D721Med (cell line): ENCODE results near the gene PLK1.

Experiments
- DNase-seq: peaks from one replicate; pipeline ENCODE4 v3.0.0; 2011; ENCODE audit warnings: low spot score; ENCODE audit not compliant: insufficient read length
- FAIRE-seq: peaks from 2 replicates; lab custom pipeline; 2011; peaks lifted over from hg19 to GRCh38; lab: Jason Lieb, UNC
- CTCF ChIP-seq: IDR thresholded peaks from 2 replicates; pipeline ENCODE4 v1.5.1; 2012; ENCODE audit warnings: mild to moderate bottlenecking, control low read depth; ENCODE audit not compliant: insufficient read depth; ENCODE audit errors: missing control alignments

PLK1 gene

DNA sequence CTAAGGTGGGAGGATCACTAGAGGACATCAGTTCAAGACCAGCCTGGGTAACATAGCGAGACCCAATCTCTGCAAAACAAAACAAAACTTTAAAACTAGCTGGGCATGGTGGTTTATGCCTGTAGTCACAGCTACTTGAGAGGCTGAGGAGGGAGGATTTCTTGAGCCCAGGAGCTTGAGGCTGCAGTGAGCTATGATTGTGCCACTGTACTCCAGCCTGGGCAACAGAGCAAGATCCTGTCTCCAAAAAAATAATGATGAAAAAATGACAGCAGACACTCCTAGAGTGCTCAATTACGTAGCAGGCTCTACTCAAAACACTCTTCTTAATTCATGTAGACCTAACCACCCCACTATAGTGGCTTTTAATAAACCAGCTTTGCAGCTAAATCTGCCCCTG, 21.4 kb downstream of the PLK1 start:
- DNase-seq (no peak), FAIRE-seq (no peak)
- TF ChIP-seq CTCF = no peak

- DNase-seq (no peak), FAIRE-seq (no peak)
- no peak for TF ChIP-seq CTCF
Measured at GRCh38 chr16:23700509-23700908, 21.8 kb downstream of the PLK1 start.

DNA sequence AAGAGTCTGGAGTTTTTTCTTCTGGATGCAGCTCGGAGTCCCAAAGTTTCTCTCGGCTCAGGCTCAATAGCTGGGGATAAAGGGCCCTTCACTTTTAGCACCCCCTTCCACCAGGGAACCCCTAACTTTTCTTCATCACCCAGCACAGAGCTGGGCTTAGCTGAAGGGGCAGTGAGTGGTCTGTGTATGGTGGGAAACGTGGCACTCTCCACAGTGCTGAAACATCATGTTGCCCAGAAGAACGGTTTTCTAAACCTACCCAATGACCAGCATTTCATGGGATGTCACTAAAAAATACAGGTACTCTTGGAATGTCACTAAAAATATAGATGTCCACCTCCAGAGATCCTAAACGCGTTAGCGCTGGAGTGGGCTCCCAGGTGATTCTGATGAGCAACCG, 22.4 kb downstream of the PLK1 start:
- no peak for TF ChIP-seq CTCF
- no peak for FAIRE-seq
- DNase-seq = no peak

DNA sequence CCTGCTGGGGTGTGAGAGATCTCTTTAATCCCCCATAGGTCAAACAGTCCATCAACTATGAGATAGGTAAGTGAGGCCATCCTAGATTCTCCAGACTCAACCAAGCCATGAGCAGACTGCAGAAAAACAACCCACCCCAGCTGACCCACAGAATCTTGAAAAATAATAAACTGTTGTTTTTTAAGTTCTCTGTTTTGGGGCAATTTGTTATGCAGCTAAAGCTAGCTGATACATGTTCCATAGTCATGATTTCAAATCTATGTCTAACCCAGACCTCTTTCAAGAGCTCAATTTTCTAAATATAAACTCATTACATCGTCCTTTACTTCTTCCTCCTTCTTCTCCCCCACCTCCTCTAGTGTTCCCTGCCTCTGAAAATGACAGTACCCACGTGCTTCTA, 24.3 kb downstream of the PLK1 start:
- no peak for FAIRE-seq
- DNase-seq = no peak
- TF ChIP-seq CTCF = no peak

GRCh38 chr16:23704772-23705516, 26.3 kb downstream of the PLK1 start:
- no peak for FAIRE-seq
- no peak for DNase-seq
- TF ChIP-seq CTCF = no peak

DNA sequence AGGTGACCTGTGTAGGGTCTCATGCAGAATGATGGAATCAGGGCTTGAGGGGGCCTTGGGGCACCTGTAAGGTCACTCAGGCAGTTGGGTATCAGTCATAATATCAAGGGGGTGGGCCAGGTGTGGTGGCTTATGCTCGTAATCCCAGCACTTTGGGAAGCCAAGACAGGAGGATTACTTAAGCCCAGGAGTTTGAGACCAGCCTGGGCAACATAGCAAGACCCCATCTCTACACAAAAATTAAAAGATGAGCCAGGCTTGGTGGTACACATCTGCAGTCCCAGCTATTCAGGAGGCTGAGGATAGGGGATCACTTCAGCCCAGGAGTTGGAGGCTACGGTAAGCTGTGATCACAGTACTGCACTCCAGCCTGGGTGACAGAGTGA, 26.8 kb downstream of the PLK1 start:
- FAIRE-seq (no peak), DNase-seq (no peak)
- TF ChIP-seq CTCF = no peak

DNA sequence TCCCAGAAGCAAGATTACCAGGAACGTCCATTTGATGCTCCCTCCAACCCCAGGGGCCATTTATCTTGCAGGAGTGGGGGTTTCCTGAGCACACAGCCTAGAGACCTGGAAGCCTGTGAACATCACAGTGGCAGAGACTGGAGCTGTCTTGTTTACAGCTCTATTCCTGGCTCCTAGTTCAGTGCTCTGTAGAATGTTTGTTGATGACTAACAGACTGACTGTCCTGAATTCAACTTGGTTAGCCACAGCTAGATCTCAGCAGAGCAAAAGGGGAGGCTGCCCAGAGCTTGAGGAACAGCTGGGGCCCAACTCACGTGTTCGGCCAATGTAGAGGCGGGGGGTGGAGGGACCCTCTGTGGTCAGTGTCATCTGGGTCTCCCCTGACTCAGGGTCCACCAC, 27.8 kb downstream of the PLK1 start:
- DNase-seq (no peak), FAIRE-seq (no peak)
- TF ChIP-seq CTCF = no peak
